ENCODE results near the gene STARD9.

DNA sequence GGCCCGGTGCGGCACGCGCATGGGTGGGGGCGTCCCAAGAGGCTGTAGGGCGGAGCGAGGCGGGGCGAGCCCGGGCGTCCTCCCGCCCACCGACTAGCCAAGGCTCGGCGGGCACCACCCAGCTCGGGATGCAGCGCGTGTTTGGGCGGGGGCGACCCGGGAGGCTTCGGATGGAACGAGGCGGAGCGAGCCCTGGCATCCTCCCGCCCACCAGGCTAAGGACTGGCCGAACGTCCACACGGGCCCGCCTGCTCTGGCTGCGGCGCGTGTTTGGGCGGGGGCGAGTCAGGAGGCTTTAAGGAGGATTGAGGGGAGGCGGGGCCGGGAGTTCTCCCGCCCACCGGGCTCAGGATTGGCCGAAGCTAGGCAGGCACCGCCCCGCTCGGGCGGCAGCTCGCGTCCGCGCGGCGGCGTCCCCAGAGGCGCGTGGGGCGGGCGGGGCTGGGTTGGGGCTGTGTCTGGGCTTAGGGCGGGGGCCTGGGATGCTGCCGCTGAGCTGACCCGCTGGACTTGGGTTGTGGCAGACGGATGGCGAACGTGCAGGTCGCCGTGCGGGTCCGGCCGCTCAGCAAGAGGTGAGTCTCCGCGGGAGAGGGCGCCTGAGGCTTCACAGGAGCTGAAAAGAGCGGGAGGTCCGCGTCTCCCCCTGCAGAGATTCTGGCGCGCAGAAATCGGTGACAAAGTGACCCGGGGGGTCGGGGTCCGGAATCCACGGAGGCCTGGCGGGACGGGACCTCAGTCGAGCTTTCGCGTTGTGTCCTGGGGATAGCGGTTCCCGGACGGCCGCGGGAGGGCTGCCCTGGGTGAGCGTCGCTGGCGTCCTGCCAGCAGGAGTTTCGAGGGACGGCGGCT, at the start of gene STARD9:
- TF ChIP-seq EZH2 (IDR thresholded peaks at IDR 0.05; ENCODE audit: insufficient read depth, poor library complexity, severe bottlenecking) (no peak), EZH2phosphoT487 (IDR thresholded peaks at IDR 0.05; ENCODE audit: insufficient read depth, low read depth) (no peak)

All from GM23248 (cell line).